GM12873 (cell line): Measurements from ENCODE around the gene CUX1.

Experiments used
- CTCF ChIP-seq: IDR thresholded peaks from 2 replicates; pipeline ENCODE4 v1.5.1; 2012; ENCODE audit warnings: low read depth, mild to moderate bottlenecking, moderate library complexity, low read length, control low read depth; ENCODE audit not compliant: insufficient read depth; ENCODE audit errors: missing control alignments

The CUX1 gene

GRCh38 chr7:102132209-102132752 is 314.9 kb downstream of the CUX1 start:
- no peak for TF ChIP-seq CTCF

- TF ChIP-seq CTCF = no peak
Observed at GRCh38 chr7:102138676-102139075, 321.2 kb downstream of the CUX1 start.

GRCh38 chr7:102140952-102141370 is 323.5 kb downstream of the CUX1 start:
- TF ChIP-seq CTCF = no peak

GRCh38 chr7:102146122-102146521 is 328.7 kb downstream of the CUX1 start:
- TF ChIP-seq CTCF = no peak

GRCh38 chr7:102147008-102147407 is 329.6 kb downstream of the CUX1 start:
- TF ChIP-seq CTCF = no peak

GRCh38 chr7:102148799-102149198 is 331.4 kb downstream of the CUX1 start:
- no peak for TF ChIP-seq CTCF

GRCh38 chr7:102149416-102149815 is 332.0 kb downstream of the CUX1 start:
- no peak for TF ChIP-seq CTCF
